Subcutaneous preadipocyte (primary cell): ENCODE measurements around the gene MAGEA9B. TPM values are rescaled to one million over a fixed set of nuclear protein-coding genes. Genes with fewer than 3 reads are reported as not detected.

Experiments
- total RNA-seq: library from RNA; depleted of rRNA; stranded (reverse); fragments of >200 nt; gene quantifications from 2 replicates; pipeline ENCODE4 v1.2.3, GENCODE V29; 2012

MAGEA9B gene
- total RNA-seq: not detected in 2 replicates

DNA sequence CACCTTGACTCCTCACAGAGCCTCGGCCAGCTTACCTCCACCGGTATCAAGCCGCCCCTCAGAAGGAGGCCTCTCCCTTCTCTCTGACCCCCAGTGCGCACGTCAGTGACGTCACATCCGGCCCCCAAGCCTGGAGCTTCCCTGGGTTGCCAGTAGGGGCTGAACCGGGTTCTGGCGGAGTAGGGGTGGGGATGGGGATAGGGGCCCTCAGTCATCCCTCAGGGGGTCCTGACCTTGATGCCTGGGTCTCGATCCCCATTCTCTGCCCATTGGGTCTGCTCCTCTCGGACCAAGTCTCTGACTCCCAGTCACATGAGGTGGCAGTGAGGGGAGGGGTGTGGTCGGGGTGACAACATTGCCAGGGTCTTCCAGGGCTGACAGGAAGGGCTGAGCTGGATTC is at the start of gene MAGEA9B:
Gene MAGEA9B (minus strand): TSS at position 101 of the 400 bp plus-strand sequence. CDS start 4,280 bp downstream, outside the sequence.

DNA sequence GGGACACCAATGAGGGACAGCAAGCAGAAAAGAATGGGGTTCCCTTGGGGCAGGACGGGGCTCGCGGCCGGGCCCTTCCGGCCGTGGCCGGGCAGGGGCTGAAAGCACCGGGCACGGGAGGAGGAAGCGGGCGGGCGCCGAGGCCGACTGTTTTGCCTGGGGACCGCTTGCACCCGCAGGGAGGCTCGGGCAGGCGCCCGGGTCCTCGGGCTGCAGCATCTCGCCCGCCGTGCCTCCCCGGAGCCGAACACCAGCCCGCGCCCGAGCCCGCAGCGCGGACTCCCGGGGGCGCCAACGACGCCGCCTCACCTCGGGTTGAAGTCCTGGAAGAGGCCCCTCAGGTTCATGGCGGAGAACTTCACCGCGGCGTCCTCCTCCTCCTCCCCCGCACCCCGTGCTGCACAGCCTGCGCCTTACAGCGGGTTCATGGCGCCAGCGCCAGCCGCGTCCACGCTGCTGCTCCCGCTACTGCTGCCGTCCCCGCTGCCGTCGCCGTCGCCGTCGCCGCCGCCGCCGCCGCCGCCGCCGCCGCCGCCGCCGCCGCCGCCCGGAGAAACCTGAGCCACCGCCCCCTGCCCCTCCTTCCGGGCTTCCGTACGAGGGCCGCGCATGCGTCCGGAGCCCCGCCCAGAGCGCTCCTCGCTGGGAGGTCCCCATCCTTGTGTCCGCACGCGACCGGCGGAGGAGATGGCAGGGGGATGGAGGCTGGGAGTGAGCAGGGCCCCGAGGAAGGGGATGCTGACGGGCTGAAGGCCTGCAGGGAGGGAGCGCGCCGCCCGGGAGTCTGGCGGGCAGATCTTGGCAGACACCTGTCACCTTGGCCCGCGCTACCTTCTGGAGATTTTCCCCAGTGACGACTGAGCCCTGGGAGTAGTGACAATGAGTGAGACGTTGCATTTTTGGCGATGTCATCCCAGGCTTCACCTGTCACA is 44.2 kb upstream of the MAGEA9B start, which contains the start of gene TMEM185A:
Gene TMEM185A (minus strand): TSS at position 559 of the 932 bp plus-strand sequence. CDS start 212 bp downstream, at position 347.

DNA sequence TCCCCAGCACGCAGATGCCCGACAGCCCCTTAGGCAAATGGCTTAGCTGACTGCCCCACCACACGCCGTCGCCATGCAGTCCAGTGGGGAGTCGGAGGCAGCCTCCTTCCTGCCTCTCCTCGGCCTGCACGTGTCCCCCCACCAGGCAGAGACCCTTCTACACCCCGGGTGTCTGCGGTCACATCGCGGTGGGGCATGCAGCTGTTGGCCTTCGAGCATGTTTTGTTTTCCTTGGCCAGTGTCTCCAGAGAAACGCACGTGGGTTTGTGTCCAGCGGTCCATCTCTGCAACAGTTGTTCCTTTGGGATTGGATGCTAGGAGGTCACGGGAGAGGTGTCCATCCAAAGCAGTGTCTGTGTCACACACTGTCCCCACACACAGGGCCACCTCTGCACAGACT is 8.0 kb upstream of the MAGEA9B start, which contains the start of gene HSFX2:
Gene HSFX2 (minus strand): TSS at position 101 of the 400 bp plus-strand sequence. CDS start 614 bp downstream, outside the sequence.

GRCh38 chrX:149549701-149550100 is 37.6 kb downstream of the MAGEA9B start, which contains the start of gene HSFX3:
HSFX3 (minus strand) TSS chrX:149549924; CDS start chrX:149549852, 72 bp downstream.

DNA sequence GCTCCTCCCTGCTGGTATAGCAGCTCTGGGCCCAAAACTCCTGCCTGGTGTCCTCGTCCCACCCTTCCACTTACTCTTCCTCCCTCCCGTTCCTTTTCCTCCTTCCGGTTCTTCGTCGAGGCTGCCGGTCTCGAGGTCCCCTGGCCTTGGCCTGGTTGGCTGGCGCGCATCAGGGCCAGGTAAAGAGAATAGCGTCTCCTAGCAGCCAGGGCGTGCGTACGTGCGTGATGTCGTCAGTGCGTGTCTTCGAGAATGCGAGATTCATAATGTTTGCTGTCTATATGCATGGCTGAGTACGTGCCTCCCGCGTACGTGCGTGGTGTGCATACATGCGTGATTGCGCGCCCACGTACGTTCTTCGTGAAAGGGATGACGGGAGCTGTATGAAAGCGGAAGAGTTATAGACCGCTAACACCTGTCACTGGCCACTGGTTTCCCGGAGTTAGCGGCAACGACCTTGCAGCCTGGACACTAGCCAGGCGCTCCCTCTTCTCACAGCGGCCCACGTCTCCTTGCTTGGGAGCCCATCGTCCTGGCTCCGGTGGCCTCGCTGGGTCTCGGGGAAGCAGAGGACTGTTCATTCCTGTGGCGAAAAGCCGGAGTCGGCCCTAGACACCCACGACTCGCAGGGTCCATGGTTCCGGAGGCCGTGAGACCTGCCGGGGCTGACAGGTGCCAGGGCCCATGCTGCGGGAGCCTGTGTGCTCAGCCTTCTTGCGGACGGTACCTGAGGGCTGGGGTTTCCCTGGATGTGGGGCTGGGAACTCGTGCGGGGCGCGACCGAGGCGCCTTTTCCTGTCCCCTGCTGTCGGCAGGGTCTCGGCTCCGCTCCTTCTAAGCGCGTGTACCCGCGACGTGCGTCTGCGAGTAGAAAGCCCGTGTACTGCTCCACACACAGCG is 46.4 kb downstream of the MAGEA9B start, which contains the start of gene EOLA1:
Gene EOLA1 (plus strand): TSS at position 392 of the 900 bp plus-strand sequence. CDS start 4,619 bp downstream, outside the sequence.

Other genes starting within 250 kb of the MAGEA9B start
- 22.8 and 34.2 TPM in 2 replicates for gene IDS, start 82.2 kb downstream of the MAGEA9B start, total RNA-seq
- 10.0 and 11.0 TPM in 2 replicates for gene EOLA1, start 46.4 kb downstream of the MAGEA9B start, total RNA-seq
- not detected in 2 replicates for gene HSFX3, start 37.5 kb downstream of the MAGEA9B start, total RNA-seq
- not detected in 2 replicates for gene HSFX2, start 7.9 kb upstream of the MAGEA9B start, total RNA-seq
- gene TMEM185A, start 44.3 kb upstream of the MAGEA9B start, total RNA-seq: 11.4 and 12.3 TPM in 2 replicates
- not detected in 2 replicates for gene MAGEA11, start 124.6 kb upstream of the MAGEA9B start, total RNA-seq
- 0.59 and 0.73 TPM in 2 replicates for gene HSFX1, start 186.6 kb upstream of the MAGEA9B start, total RNA-seq
- gene MAGEA9, start 194.5 kb upstream of the MAGEA9B start, total RNA-seq: not detected in 2 replicates